Brain microvascular endothelial cell (primary cell): Measurements from ENCODE around the gene ACAD10.

Source experiments
- DNase-seq: peaks from one replicate; pipeline ENCODE4 v3.0.0-alpha.2; 2020
- H3K27ac ChIP-seq: fragments of 250-450 bp; sonication (Bioruptor Pico); 2 replicates; pipeline ENCODE4 v1.5.1; 2020; ENCODE audit warnings: mild to moderate bottlenecking, moderate library complexity
- H3K27me3 ChIP-seq: fragments of 250-450 bp; sonication (Bioruptor Pico); replicated peaks from 2 replicates; pipeline ENCODE4 v1.5.1; 2020; ENCODE audit warnings: mild to moderate bottlenecking
- H3K36me3 ChIP-seq: fragments of 250-450 bp; sonication (Bioruptor Pico); replicated peaks from 2 replicates; pipeline ENCODE4 v1.5.1; 2020; ENCODE audit warnings: mild to moderate bottlenecking
- H3K4me3 ChIP-seq: 2 replicates; pipeline ENCODE4 v1.5.1; 2011; ENCODE audit warnings: low read depth, mild to moderate bottlenecking, control low read depth, low read length, moderate library complexity
- in situ Hi-C: cut with HindIII; loops from 2 replicates; pipeline ENCODE4 v1.10.0; 2017; ENCODE audit warnings: low sequenced_read_pairs, low pct_ligation_motif_present
- TF ChIP-seq, protein P1 (sequence below): IDR thresholded peaks from 2 replicates; pipeline ENCODE4 v1.5.1; 2011; ENCODE audit warnings: low read depth, mild to moderate bottlenecking, moderate library complexity, low read length, control low read depth, inconsistent platforms; ENCODE audit errors: missing control alignments

Gene ACAD10

DNA sequence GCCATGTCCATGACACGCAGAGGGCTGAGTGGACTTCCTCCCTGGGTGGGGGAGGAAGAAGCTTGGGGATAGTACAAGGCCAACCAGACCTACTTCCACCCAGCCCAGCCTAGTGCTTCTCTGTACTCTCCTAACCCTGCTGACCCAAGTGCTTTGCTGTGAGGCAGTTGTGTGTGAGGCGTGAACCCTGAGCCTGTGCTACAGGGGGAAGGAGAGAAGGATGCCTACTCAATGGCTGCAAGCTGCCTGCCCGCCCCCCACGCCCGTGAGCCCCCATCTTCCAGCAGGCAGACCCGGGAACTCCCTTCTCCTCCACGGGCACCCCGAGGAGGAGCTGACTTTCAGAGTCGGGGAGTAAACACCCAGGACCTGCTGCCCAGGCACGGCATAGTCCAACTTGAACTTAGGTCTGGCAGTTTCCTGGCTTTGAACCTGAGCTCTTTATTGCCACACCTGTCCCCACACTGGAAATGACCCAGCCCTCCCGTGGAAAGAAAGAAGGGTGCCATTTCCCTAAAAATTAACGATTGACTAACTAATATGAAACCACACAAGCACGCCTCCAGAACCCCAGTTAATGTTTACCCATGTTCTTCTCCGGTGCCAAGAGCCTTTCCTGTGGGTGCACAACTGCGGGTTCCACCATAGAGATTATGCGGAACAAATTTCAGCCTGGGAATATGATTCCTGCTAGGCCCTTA, 91.6 kb downstream of the ACAD10 start:
- Histone ChIP-seq H3K4me3 (no peak overlapping the region), H3K27ac (no peak overlapping the region), H3K36me3 (no peaks in the 10 kb centered on the region), H3K27me3 (no peaks in the 10 kb centered on the region)
- in situ Hi-C loops, result no loop called here
- TF ChIP-seq, protein P1, sequence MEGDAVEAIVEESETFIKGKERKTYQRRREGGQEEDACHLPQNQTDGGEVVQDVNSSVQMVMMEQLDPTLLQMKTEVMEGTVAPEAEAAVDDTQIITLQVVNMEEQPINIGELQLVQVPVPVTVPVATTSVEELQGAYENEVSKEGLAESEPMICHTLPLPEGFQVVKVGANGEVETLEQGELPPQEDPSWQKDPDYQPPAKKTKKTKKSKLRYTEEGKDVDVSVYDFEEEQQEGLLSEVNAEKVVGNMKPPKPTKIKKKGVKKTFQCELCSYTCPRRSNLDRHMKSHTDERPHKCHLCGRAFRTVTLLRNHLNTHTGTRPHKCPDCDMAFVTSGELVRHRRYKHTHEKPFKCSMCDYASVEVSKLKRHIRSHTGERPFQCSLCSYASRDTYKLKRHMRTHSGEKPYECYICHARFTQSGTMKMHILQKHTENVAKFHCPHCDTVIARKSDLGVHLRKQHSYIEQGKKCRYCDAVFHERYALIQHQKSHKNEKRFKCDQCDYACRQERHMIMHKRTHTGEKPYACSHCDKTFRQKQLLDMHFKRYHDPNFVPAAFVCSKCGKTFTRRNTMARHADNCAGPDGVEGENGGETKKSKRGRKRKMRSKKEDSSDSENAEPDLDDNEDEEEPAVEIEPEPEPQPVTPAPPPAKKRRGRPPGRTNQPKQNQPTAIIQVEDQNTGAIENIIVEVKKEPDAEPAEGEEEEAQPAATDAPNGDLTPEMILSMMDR, result no peak
- DNase-seq, result no peak

DNA sequence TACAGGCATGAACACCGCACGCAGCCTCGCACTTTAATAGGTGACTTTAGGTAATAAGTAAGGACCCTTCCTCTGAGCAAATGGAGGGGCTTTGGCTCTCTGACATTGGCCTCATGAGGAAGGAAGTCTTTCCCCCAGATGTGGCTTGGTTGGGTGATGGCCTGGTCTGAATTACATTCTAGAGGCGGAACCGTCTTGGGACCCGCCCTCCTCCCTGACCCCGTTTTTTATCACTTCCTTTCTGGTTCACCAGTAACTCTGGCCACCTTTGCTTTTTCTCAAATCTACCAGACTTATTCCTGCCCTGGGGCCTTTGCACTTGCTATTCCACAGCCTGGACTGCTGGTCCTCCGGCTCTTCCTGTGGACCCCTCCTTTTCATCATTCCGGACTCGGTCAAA, 94.3 kb downstream of the ACAD10 start:
- in situ Hi-C loops, result no loop called here
- no peak overlapping the region for H3K27ac ChIP-seq
- no peaks in the 10 kb centered on the region for H3K27me3 ChIP-seq
- TF ChIP-seq, protein P1, result no peak
- H3K4me3 ChIP-seq, result no peak overlapping the region
- no peaks in the 10 kb centered on the region for H3K36me3 ChIP-seq
- DNase-seq, result no peak

DNA sequence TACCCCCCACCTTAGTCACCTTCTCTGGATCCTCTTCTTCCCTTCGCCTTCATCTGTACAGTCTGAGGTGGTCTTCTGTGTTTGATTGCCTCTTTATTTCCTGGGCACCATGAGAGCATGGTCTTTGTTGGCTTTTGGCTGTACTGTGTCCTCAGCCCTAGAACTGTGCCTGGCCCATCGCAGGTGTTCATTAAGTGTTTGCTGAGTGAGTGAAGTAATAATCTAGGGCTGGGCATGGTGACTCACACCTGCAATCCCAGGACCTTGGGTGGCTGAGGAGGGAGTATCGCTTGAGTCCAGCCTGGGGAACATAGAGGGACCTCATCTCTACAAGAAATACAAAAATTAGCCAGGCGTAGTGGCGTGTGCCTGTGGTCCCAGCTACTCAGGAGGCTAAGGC, 94.8 kb downstream of the ACAD10 start:
- in situ Hi-C loops, result no loop called here
- H3K27ac ChIP-seq, result no peak overlapping the region
- no peak for DNase-seq
- no peak overlapping the region for H3K4me3 ChIP-seq
- no peaks in the 10 kb centered on the region for H3K36me3 ChIP-seq
- H3K27me3 ChIP-seq, result no peaks in the 10 kb centered on the region
- TF ChIP-seq, protein P1, result no peak

DNA sequence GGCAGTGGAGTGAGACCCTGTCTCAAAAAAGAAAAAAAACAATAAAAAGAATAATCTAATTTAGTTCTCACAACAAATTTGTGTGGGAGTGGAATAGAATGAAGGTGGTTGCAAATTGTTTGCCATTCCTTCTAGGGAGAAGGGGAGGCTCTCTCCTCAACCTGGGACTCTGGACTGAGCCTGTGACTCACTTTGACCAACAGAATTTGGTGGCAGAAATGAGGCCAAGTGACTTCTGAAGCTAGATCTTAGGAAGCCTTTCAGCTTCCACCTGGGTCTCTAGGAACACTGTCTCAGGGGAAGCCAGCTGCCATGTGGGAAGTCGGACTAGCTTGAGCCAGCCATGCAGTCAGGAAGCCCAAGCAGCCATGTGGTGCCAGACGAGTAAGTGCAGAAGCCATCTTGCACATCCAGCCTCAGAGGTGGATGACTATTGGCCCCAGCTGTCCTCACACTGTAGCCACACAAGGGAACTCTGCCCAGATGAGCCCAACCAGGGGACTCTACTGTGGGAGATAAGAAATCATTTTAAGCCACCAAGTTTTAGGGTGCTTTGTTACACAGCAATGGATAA, 95.3 kb downstream of the ACAD10 start:
- H3K36me3 ChIP-seq, result no peaks in the 10 kb centered on the region
- H3K27me3 ChIP-seq, result no peaks in the 10 kb centered on the region
- DNase-seq, result no peak
- no peak overlapping the region for H3K27ac ChIP-seq
- TF ChIP-seq, protein P1, result no peak
- in situ Hi-C loops, result no loop called here
- no peak overlapping the region for H3K4me3 ChIP-seq

DNA sequence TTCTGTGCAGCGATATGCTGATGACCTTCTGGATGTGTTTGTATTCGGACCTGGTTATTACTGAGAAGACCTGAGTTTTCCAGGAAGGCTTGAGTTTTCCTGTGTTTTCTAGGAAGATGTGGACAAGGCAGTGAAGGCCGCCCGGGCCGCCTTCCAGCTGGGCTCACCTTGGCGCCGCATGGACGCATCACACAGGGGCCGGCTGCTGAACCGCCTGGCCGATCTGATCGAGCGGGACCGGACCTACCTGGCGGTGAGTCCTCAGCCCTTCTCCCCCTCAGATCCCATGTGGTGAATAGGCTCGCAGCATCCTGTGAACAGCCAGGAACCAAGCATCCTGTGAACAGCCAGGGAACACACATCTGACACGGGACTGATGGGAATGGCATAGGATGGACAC, 97.2 kb downstream of the ACAD10 start:
- Histone ChIP-seq H3K27me3 (no peaks in the 10 kb centered on the region), H3K36me3 (no peaks in the 10 kb centered on the region), H3K4me3 (no peak overlapping the region), H3K27ac (no peak overlapping the region)
- in situ Hi-C loops, result no loop called here
- TF ChIP-seq, protein P1, result no peak
- DNase-seq, result no peak

DNA sequence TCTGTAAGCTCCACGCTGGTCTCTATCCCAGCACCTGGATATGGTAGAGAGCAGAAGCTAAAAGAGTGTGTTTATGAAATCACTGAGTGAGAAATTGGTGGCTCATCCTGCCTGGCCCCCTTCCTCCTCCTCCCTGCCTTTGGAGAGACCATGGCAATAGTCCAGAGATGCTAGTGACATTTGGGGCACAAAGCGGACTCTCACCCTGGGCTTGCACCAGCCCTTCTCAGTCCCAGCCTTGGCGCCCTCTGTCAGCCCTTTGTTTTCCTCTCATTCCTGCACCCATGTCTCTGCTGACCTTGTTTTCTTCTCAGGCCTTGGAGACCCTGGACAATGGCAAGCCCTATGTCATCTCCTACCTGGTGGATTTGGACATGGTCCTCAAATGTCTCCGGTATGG, 99.1 kb downstream of the ACAD10 start:
- DNase-seq, result no peak
- in situ Hi-C loops, result no loop called here
- Histone ChIP-seq H3K27ac (no peak overlapping the region), H3K27me3 (no peaks in the 10 kb centered on the region), H3K36me3 (no peaks in the 10 kb centered on the region), H3K4me3 (no peak overlapping the region)
- TF ChIP-seq, protein P1, result no peak
